OCI-LY3 (cell line): Measurements from ENCODE around the gene BEST3.
A peak's percentile ranks its signal among the peaks of the same experiment; 100 is the strongest.

Experiments used
- H2AFZ ChIP-seq: fragments of 200-600, 300-600 bp; shearing (Covaris generic); 2 replicates; pipeline ENCODE4 v1.6.0; 2014; ENCODE audit warnings: antibody characterized with exemption, low read depth, low read length
- H3K27ac ChIP-seq: fragments of 200-600, 300-600 bp; sonication (generic); 2 replicates; pipeline ENCODE4 v1.5.1; 2014; ENCODE audit warnings: mild to moderate bottlenecking, low read length, moderate library complexity, mixed read lengths
- H3K27me3 ChIP-seq: fragments of 200-600, 300-600 bp; sonication (generic); 2 replicates; pipeline ENCODE4 v1.6.1; 2014; ENCODE audit warnings: low read depth, low read length, mixed read lengths
- H3K36me3 ChIP-seq: fragments of 200-600, 300-600 bp; sonication (generic); replicated peaks from 2 replicates; pipeline ENCODE3; 2014; ENCODE audit warnings: low read depth, low read length, mixed read lengths
- H3K4me1 ChIP-seq: fragments of 300-600, 200-600 bp; sonication (generic); 2 replicates; pipeline ENCODE4 v1.6.1; 2014; ENCODE audit warnings: low read length, mixed read lengths
- H3K4me2 ChIP-seq: fragments of 200-600, 300-600 bp; sonication (generic); 2 replicates; pipeline ENCODE4 v1.6.1; 2014; ENCODE audit warnings: low read length, mixed read lengths
- H3K4me3 ChIP-seq: fragments of 300-600, 200-600 bp; sonication (generic); 2 replicates; pipeline ENCODE4 v1.5.1; 2014; ENCODE audit warnings: antibody characterized with exemption, mild to moderate bottlenecking, low read length, moderate library complexity
- H3K79me2 ChIP-seq: fragments of 300-600, 200-600 bp; shearing (Covaris generic); 2 replicates; pipeline ENCODE4 v1.6.1; 2014; ENCODE audit warnings: mild to moderate bottlenecking, low read length, mixed read lengths
- H3K9ac ChIP-seq: fragments of 300-600, 200-600 bp; shearing (Covaris generic); 2 replicates; pipeline ENCODE4 v1.6.0; 2014; ENCODE audit warnings: mild to moderate bottlenecking, low read length, moderate library complexity
- H3K9me3 ChIP-seq: fragments of 200-600, 300-600 bp; shearing (Covaris generic); 2 replicates; pipeline ENCODE4 v1.6.1; 2014; ENCODE audit warnings: low read length, mixed read lengths; ENCODE audit not compliant: insufficient read depth
- H4K20me1 ChIP-seq: fragments of 200-600, 300-600 bp; sonication (generic); 2 replicates; pipeline ENCODE4 v1.6.1; 2016; ENCODE audit warnings: low read length, mixed read lengths; ENCODE audit not compliant: insufficient read depth
- EZH2phosphoT487 ChIP-seq: fragments of 200-600 bp; shearing (Covaris generic); IDR thresholded peaks from 2 replicates; pipeline ENCODE4 v1.6.1; 2018; ENCODE audit warnings: antibody characterized with exemption, mixed run types, low read depth
- TF ChIP-seq, protein P1 (sequence below): fragments of 200-600, 300-600 bp; sonication (generic); IDR thresholded peaks from 2 replicates; pipeline ENCODE4 v1.5.1; 2014; ENCODE audit warnings: antibody characterized with exemption, low read length, low read depth

The BEST3 gene

GRCh38 chr12:69649529-69649928 lies 49.6 kb downstream of the BEST3 start:
- Histone ChIP-seq H3K27me3 (no peaks in the 10 kb centered on the region), H3K4me1 (no peaks in the 10 kb centered on the region), H3K79me2 (no peaks in the 10 kb centered on the region), H3K4me3 (no peak overlapping the region), H3K36me3 (no peaks in the 10 kb centered on the region), H3K27ac (no peak overlapping the region), H3K9me3 (no peaks in the 10 kb centered on the region), H3K9ac (no peak overlapping the region), H4K20me1 (no peaks in the 10 kb centered on the region), H2AFZ (no peak overlapping the region), H3K4me2 (no peak overlapping the region)
- TF ChIP-seq EZH2phosphoT487 = no peak
- TF ChIP-seq, protein P1, sequence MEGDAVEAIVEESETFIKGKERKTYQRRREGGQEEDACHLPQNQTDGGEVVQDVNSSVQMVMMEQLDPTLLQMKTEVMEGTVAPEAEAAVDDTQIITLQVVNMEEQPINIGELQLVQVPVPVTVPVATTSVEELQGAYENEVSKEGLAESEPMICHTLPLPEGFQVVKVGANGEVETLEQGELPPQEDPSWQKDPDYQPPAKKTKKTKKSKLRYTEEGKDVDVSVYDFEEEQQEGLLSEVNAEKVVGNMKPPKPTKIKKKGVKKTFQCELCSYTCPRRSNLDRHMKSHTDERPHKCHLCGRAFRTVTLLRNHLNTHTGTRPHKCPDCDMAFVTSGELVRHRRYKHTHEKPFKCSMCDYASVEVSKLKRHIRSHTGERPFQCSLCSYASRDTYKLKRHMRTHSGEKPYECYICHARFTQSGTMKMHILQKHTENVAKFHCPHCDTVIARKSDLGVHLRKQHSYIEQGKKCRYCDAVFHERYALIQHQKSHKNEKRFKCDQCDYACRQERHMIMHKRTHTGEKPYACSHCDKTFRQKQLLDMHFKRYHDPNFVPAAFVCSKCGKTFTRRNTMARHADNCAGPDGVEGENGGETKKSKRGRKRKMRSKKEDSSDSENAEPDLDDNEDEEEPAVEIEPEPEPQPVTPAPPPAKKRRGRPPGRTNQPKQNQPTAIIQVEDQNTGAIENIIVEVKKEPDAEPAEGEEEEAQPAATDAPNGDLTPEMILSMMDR = peak; percentile 25

DNA sequence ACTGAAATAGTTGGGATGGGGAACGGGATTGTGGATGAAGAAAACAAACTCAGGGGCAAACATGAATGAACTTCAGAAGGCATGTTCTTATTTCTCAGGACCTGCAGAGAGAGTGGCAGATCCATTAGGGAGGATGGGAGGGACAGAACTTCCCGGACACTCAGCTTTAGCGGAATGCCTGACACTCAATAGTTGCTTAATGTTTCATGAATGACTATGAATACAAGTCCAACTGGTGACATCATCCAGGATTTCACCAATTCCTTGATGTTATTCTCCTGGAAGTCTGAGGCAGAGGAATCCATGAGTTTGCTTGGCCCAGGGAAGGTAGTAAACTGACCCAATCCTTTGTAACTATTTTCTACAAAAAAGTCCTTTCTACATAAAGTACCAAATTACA lies 50.6 kb downstream of the BEST3 start:
- no peaks in the 10 kb centered on the region for H3K9me3 ChIP-seq
- no peak overlapping the region for H2AFZ ChIP-seq
- no peaks in the 10 kb centered on the region for H3K79me2 ChIP-seq
- no peak overlapping the region for H3K27ac ChIP-seq
- H3K4me2 ChIP-seq = no peak overlapping the region
- H3K4me3 ChIP-seq = no peak overlapping the region
- no peaks in the 10 kb centered on the region for H3K36me3 ChIP-seq
- H3K9ac ChIP-seq = no peak overlapping the region
- TF ChIP-seq EZH2phosphoT487 = no peak
- TF ChIP-seq, protein P1 = no peak
- H4K20me1 ChIP-seq = no peaks in the 10 kb centered on the region
- no peaks in the 10 kb centered on the region for H3K4me1 ChIP-seq
- H3K27me3 ChIP-seq = no peaks in the 10 kb centered on the region

DNA sequence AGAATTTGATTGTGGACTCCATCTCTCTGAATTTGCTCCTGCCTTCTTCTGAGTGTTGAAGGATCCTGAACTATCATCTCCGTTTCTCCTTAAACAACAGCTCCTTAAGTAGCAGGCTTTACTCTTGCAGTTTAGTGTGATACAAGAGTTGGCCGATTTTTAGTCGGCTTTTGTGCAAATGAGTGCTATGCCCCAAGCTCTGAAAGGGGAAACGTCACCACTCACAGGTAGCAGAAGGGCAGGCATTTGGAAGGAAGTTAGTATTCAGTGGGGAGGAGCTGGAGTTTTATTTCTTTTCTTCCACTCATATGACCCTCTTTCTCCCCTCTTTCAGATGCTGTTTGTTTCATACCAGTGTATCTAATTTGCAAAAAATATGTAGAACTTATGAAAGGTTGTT lies 51.9 kb downstream of the BEST3 start:
- H3K9ac ChIP-seq = no peak overlapping the region
- H3K27me3 ChIP-seq = no peaks in the 10 kb centered on the region
- no peaks in the 10 kb centered on the region for H3K36me3 ChIP-seq
- peak overlapping the region; percentile 63; the same call in 1 of the 2 replicates for H2AFZ ChIP-seq
- no peaks in the 10 kb centered on the region for H3K9me3 ChIP-seq
- no peaks in the 10 kb centered on the region for H4K20me1 ChIP-seq
- H3K27ac ChIP-seq = no peak overlapping the region
- TF ChIP-seq, protein P1 = no peak
- TF ChIP-seq EZH2phosphoT487 = no peak
- H3K4me3 ChIP-seq = peak overlapping the region; percentile 25; the same call in 1 of the 2 replicates
- H3K79me2 ChIP-seq = no peaks in the 10 kb centered on the region
- H3K4me1 ChIP-seq = no peaks in the 10 kb centered on the region
- H3K4me2 ChIP-seq = peak overlapping the region; percentile 43

DNA sequence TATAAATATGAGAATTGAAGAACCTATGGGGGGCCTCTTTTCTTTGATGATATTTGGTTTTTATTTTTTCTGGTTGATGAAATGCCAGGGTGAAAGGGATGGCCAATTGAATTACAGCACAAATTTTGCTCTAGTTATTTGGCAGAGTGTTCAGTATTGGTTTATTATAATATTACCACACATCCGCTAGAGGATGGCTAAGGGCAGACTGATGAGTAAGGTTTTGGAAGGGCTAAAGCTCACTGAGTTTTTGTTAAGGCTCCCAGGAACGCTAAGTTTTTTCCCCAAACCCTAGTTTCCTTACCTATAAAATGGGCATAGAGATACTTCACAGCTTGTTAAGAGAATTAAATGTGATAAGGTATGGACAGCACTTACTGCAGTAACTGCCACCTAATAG lies 54.1 kb downstream of the BEST3 start:
- TF ChIP-seq, protein P1 = no peak
- TF ChIP-seq EZH2phosphoT487 = no peak
- no peak overlapping the region for H3K27ac ChIP-seq
- no peak overlapping the region for H3K9ac ChIP-seq
- no peaks in the 10 kb centered on the region for H3K79me2 ChIP-seq
- no peaks in the 10 kb centered on the region for H4K20me1 ChIP-seq
- H3K4me1 ChIP-seq = no peaks in the 10 kb centered on the region
- no peak overlapping the region for H3K4me2 ChIP-seq
- H3K9me3 ChIP-seq = no peaks in the 10 kb centered on the region
- no peak overlapping the region for H2AFZ ChIP-seq
- H3K27me3 ChIP-seq = no peaks in the 10 kb centered on the region
- no peak overlapping the region for H3K4me3 ChIP-seq
- no peaks in the 10 kb centered on the region for H3K36me3 ChIP-seq
